Hepatocyte (in vitro differentiated cells): Measurements from ENCODE around the gene FAM180A. TPM values are rescaled to one million over a fixed set of nuclear protein-coding genes. Genes with fewer than 3 reads are reported as not detected.

Experiments
- DNase-seq: peaks from one replicate; pipeline ENCODE4 v3.0.0-alpha.2; 2016; ENCODE audit warnings: low spot score
- H2AFZ ChIP-seq: fragments of 200-600 bp; sonication (generic); 2 replicates; pipeline ENCODE4 v1.6.0; 2016; ENCODE audit warnings: antibody characterized with exemption, mild to moderate bottlenecking
- H3K27ac ChIP-seq: fragments of 200-600 bp; sonication (generic); 2 replicates; pipeline ENCODE4 v1.5.1; 2016; ENCODE audit warnings: mild to moderate bottlenecking
- H3K27me3 ChIP-seq: fragments of 200-600 bp; sonication (generic); 2 replicates; pipeline ENCODE4 v1.6.1; 2016
- H3K36me3 ChIP-seq: fragments of 200-600 bp; sonication (generic); replicated peaks from 2 replicates; pipeline ENCODE4 v1.5.1; 2016; ENCODE audit warnings: low read depth; ENCODE audit not compliant: insufficient read depth
- H3K4me1 ChIP-seq: fragments of 200-600 bp; sonication (generic); 2 replicates; pipeline ENCODE4 v1.5.1; 2016; ENCODE audit warnings: mild to moderate bottlenecking, moderate library complexity; ENCODE audit not compliant: insufficient read depth
- H3K4me2 ChIP-seq: fragments of 200-600 bp; sonication (generic); 2 replicates; pipeline ENCODE4 v1.6.0; 2016
- H3K4me3 ChIP-seq: fragments of 200-600 bp; sonication (generic); 2 replicates; pipeline ENCODE4 v1.5.1; 2016; ENCODE audit warnings: mild to moderate bottlenecking
- H3K79me2 ChIP-seq: fragments of 200-600 bp; sonication (generic); 2 replicates; pipeline ENCODE4 v1.6.0; 2017; ENCODE audit warnings: mild to moderate bottlenecking
- H3K9me2 ChIP-seq: fragments of 200-600 bp; sonication (generic); replicated peaks from 2 replicates; pipeline ENCODE4 v1.6.0; 2017; ENCODE audit warnings: mild to moderate bottlenecking; ENCODE audit not compliant: insufficient read depth
- H3K9me3 ChIP-seq: fragments of 200-600 bp; sonication (generic); 2 replicates; pipeline ENCODE4 v1.5.1; 2016; ENCODE audit warnings: low read depth, mild to moderate bottlenecking
- H4K20me1 ChIP-seq: fragments of 200-600 bp; sonication (generic); 2 replicates; pipeline ENCODE4 v1.6.0; 2016; ENCODE audit warnings: mild to moderate bottlenecking; ENCODE audit not compliant: insufficient read depth, poor library complexity, severe bottlenecking
- EZH2 ChIP-seq: fragments of 200-600 bp; sonication (generic); IDR thresholded peaks from 2 replicates; pipeline ENCODE4 v1.6.1; 2016; ENCODE audit warnings: antibody characterized with exemption, mild to moderate bottlenecking, borderline replicate concordance
- EZH2phosphoT487 ChIP-seq: fragments of 200-600 bp; sonication (generic); IDR thresholded peaks from one replicate; pipeline ENCODE4 v1.6.1; 2018; ENCODE audit warnings: antibody characterized with exemption, mild to moderate bottlenecking, low read depth, moderate library complexity; ENCODE audit not compliant: unreplicated experiment, severe bottlenecking
- WGBS: methylation state at CpG from one replicate; pipeline ENCODE4 v1.1.6; 2016; ENCODE audit warnings: low lambda C conversion rate; ENCODE audit errors: missing lambda C conversion rate; 5-methylcytosine and 5-hydroxymethylcytosine counted together
- polyA plus RNA-seq: library from polyadenylated mRNA; unstranded; fragments of >200 nt; fragmentation: Nextera tagmentation; extraction: Ambion mirVana; gene quantifications from 2 replicates; pipeline ENCODE4 v1.2.1, GENCODE V29; 2016
- total RNA-seq: library from RNA; depleted of rRNA; stranded (reverse); fragments of >200 nt; gene quantifications from 2 replicates; pipeline ENCODE4 v1.2.3, GENCODE V29; 2014
- TF ChIP-seq, protein P1 (sequence below): fragments of 200-600 bp; sonication (generic); IDR thresholded peaks from 2 replicates; pipeline ENCODE4 v1.5.1; 2016; ENCODE audit warnings: antibody characterized with exemption, mild to moderate bottlenecking; ENCODE audit not compliant: poor library complexity

FAM180A gene
- total and polyA plus RNA-seq, 2 experiments from 2014 or later, result not detected

DNA sequence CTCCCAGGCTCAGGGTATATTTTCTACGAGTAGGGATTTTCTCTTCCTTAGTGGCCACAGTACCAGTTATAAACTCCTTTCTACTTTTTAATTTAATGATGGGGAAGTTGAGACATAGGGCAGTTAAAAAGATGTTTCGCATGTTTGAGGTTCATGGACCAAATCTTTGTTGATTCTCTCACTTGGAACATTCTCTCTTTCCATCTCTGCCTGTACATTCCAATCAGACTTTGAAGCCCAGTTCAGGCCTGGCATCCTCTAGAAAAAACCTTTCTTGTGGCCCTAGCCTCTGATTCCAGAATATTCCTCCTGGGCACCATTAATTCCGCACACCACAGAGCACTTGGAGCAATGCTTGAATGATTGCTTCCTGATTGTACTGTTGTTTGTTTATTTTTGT, 39.1 kb downstream of the FAM180A start:
- TF ChIP-seq, protein P1, sequence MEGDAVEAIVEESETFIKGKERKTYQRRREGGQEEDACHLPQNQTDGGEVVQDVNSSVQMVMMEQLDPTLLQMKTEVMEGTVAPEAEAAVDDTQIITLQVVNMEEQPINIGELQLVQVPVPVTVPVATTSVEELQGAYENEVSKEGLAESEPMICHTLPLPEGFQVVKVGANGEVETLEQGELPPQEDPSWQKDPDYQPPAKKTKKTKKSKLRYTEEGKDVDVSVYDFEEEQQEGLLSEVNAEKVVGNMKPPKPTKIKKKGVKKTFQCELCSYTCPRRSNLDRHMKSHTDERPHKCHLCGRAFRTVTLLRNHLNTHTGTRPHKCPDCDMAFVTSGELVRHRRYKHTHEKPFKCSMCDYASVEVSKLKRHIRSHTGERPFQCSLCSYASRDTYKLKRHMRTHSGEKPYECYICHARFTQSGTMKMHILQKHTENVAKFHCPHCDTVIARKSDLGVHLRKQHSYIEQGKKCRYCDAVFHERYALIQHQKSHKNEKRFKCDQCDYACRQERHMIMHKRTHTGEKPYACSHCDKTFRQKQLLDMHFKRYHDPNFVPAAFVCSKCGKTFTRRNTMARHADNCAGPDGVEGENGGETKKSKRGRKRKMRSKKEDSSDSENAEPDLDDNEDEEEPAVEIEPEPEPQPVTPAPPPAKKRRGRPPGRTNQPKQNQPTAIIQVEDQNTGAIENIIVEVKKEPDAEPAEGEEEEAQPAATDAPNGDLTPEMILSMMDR, result no peak
- TF ChIP-seq EZH2, result no peak
- TF ChIP-seq EZH2phosphoT487, result no peak

DNA sequence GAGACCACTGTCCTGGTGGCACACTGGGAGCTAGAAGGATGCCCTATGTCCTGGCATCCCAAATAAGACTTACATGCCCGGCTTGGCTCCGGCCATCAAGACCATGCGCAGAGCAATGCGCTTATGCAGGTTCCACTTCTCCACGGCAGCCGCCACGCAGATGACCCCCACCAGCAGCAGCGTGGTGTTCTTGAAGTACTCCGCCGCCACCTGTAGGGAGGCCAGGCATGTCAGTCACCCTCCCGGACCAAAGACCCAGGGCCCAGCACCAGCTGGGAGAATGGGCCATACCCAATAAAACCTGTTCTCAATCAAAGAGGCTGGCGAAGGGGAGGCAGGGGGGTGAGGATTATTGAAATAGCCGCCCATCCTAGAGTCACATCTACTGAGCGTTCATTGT, 40.6 kb downstream of the FAM180A start:
- no peaks in the 10 kb centered on the region for H3K9me2 ChIP-seq
- DNase-seq, result no peak
- 95% methylated on average over 12 of the region's 14 CpGs for WGBS
- no peaks in the 10 kb centered on the region for H3K36me3 ChIP-seq
- no peaks in the 10 kb centered on the region for H3K79me2 ChIP-seq
- no peak overlapping the region for H3K4me2 ChIP-seq
- H3K4me3 ChIP-seq, result no peak overlapping the region
- no peaks in the 10 kb centered on the region for H4K20me1 ChIP-seq
- H3K27ac ChIP-seq, result no peak overlapping the region
- TF ChIP-seq, protein P1, result no peak
- TF ChIP-seq EZH2 (no peak), EZH2phosphoT487 (no peak)
- no peak overlapping the region for H2AFZ ChIP-seq
- H3K9me3 ChIP-seq, result no peaks in the 10 kb centered on the region
- H3K27me3 ChIP-seq, result no peaks in the 10 kb centered on the region
- no peaks in the 10 kb centered on the region for H3K4me1 ChIP-seq

More for the DNA sequence above, 39.1 kb downstream of the FAM180A start:
- H3K4me3 ChIP-seq, result no peak overlapping the region
- H3K27me3 ChIP-seq, result no peaks in the 10 kb centered on the region
- no peaks in the 10 kb centered on the region for H3K9me3 ChIP-seq
- H3K4me1 ChIP-seq, result peaks cover 5% of the 10 kb centered on the region
- no peaks in the 10 kb centered on the region for H3K9me2 ChIP-seq
- H2AFZ ChIP-seq, result no peak overlapping the region
- H3K79me2 ChIP-seq, result no peaks in the 10 kb centered on the region
- no peak for DNase-seq
- H3K27ac ChIP-seq, result no peak overlapping the region
- WGBS, result 88% methylated on average over 3 of the region's 3 CpGs
- H3K4me2 ChIP-seq, result no peak overlapping the region
- H3K36me3 ChIP-seq, result no peaks in the 10 kb centered on the region
- no peaks in the 10 kb centered on the region for H4K20me1 ChIP-seq

DNA sequence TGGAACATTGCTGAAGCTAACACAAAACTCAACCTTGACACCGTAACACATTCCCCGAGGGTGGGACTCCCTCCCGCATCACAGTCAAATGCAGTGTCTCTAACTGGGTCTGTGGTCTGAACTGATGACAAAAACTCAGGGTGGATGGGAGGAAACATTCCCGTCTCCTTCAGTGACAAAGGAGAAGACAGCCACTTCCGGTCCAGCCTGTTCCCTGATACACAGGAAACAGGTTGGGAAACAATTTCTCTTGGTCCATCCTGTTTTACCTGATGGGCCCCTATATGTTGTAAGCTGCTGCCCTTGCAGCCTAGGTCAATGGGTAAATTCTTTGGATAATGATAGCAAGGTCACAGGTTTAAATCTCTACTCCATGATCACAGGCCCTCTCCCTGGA, 41.0 kb downstream of the FAM180A start:
- no peaks in the 10 kb centered on the region for H3K27me3 ChIP-seq
- H3K79me2 ChIP-seq, result no peaks in the 10 kb centered on the region
- peak overlapping the region; percentile 52 for H3K27ac ChIP-seq
- no peaks in the 10 kb centered on the region for H3K9me3 ChIP-seq
- H3K4me3 ChIP-seq, result no peak overlapping the region
- DNase-seq, result no peak
- H3K4me2 ChIP-seq, result no peak overlapping the region
- TF ChIP-seq, protein P1, result no peak
- TF ChIP-seq EZH2phosphoT487, result no peak
- TF ChIP-seq EZH2, result no peak
- H3K9me2 ChIP-seq, result no peaks in the 10 kb centered on the region
- H2AFZ ChIP-seq, result no peak overlapping the region
- H3K4me1 ChIP-seq, result no peaks in the 10 kb centered on the region
- H3K36me3 ChIP-seq, result no peaks in the 10 kb centered on the region
- 79% methylated on average over 5 of the region's 5 CpGs for WGBS
- no peaks in the 10 kb centered on the region for H4K20me1 ChIP-seq
